NCI-H510A treated with DMSO at 0.1 percent for 48 hours (cell line): ENCODE results near the gene POLA1.
A peak's percentile ranks its signal among the peaks of the same experiment; 100 is the strongest.

Experiments used
- DNase-seq: peaks from one replicate; lab custom pipeline; 2025; lab: John Stamatoyannopoulos, UW

Gene POLA1

GRCh38 chrX:24982306-24982965 is 288.7 kb downstream of the POLA1 start:
- no peak for DNase-seq

- DNase-seq = no peak
These were observed 290.2 kb downstream of the POLA1 start for GRCh38 chrX:24983931-24984330.

- no peak for DNase-seq
These were observed 291.4 kb downstream of the POLA1 start for GRCh38 chrX:24985120-24985519.

GRCh38 chrX:24987731-24988130 is 294.0 kb downstream of the POLA1 start:
- DNase-seq = no peak

GRCh38 chrX:24988314-24988713 is 294.6 kb downstream of the POLA1 start:
- DNase-seq = peak; percentile 7

GRCh38 chrX:24990535-24990934 is 296.8 kb downstream of the POLA1 start:
- no peak for DNase-seq

- no peak for DNase-seq
These were observed 300.2 kb downstream of the POLA1 start for GRCh38 chrX:24993879-24994278.

GRCh38 chrX:24996096-24996709 is 302.5 kb downstream of the POLA1 start:
- no peak for DNase-seq

GRCh38 chrX:24999511-24999910 is 305.8 kb downstream of the POLA1 start:
- DNase-seq = no peak

- no peak for DNase-seq
These were observed 308.3 kb downstream of the POLA1 start for GRCh38 chrX:25001808-25002660.

GRCh38 chrX:25002661-25003020 is 308.9 kb downstream of the POLA1 start:
- DNase-seq = no peak

GRCh38 chrX:25003066-25003849 is 309.5 kb downstream of the POLA1 start:
- peak; percentile 12 for DNase-seq

GRCh38 chrX:25004040-25004439 is 310.3 kb downstream of the POLA1 start:
- DNase-seq = no peak

GRCh38 chrX:25004485-25005032 is 310.8 kb downstream of the POLA1 start:
- no peak for DNase-seq

- no peak for DNase-seq
These were observed 311.3 kb downstream of the POLA1 start for GRCh38 chrX:25005034-25005381.

GRCh38 chrX:25005382-25006185 is 311.9 kb downstream of the POLA1 start:
- DNase-seq = no peak

- no peak for DNase-seq
These were observed 312.9 kb downstream of the POLA1 start for GRCh38 chrX:25006586-25007058.

GRCh38 chrX:25007059-25008053 is 313.6 kb downstream of the POLA1 start:
- no peak for DNase-seq

- no peak for DNase-seq
These were observed 315.7 kb downstream of the POLA1 start for GRCh38 chrX:25009407-25009806.
